WTC11 (cell line): ENCODE data around the gene BMP6. TPM values are rescaled to one million over a fixed set of nuclear protein-coding genes. Genes with fewer than 3 reads are reported as not detected.

Source experiments
- ATAC-seq: fragments of 200-7000 bp; cut with Tn5 transposase; 2 replicates; pipeline ENCODE4 v1.10.0; 2021; ENCODE audit warnings: mild to moderate bottlenecking, moderate library complexity
- CTCF ChIA-PET: fragments of 300-600 bp; sonication (Branson Sonifier 250); formaldehyde crosslinking; loops from one replicate; lab custom pipeline; 2021; ENCODE audit warnings: antibody characterized with exemption; lab: Charles Lee
- POLR2A ChIA-PET: fragments of 350-600 bp; sonication (Branson Sonifier 250); formaldehyde crosslinking; loops from one replicate; lab custom pipeline; 2021; ENCODE audit warnings: antibody characterized with exemption; lab: Charles Lee
- DNase-seq: peaks from one replicate; pipeline ENCODE4 v3.0.0; 2021; ENCODE audit warnings: low spot score
- H3K27ac Mint-ChIP-seq: 2 replicates; pipeline ENCODE4 v1.8.0; 2021; ENCODE audit warnings: mixed read lengths
- H3K27me3 Mint-ChIP-seq: 2 replicates; pipeline ENCODE4 v1.8.0; 2021; ENCODE audit warnings: low read depth, mild to moderate bottlenecking, moderate library complexity, mixed read lengths
- H3K36me3 Mint-ChIP-seq: 2 replicates; pipeline ENCODE4 v1.8.0; 2021; ENCODE audit warnings: mixed read lengths
- H3K4me1 Mint-ChIP-seq: 2 replicates; pipeline ENCODE4 v1.8.0; 2022; ENCODE audit warnings: mixed read lengths
- H3K4me3 Mint-ChIP-seq: 2 replicates; pipeline ENCODE4 v1.8.0; 2021; ENCODE audit warnings: mild to moderate bottlenecking, moderate library complexity, mixed read lengths
- H3K9me3 Mint-ChIP-seq: 2 replicates; pipeline ENCODE4 v1.8.0; 2021; ENCODE audit warnings: mixed read lengths
- CDX4 ChIP-seq: fragments of 250-450 bp; sonication (Bioruptor Pico); IDR thresholded peaks from 2 replicates; pipeline ENCODE4 v1.9.0; 2021; ENCODE audit warnings: moderate library complexity, mild to moderate bottlenecking, inconsistent platforms, borderline replicate concordance
- E2F1 ChIP-seq: sonication (generic); formaldehyde crosslinking; IDR thresholded peaks from 2 replicates; pipeline ENCODE4 v1.8.0; 2022; ENCODE audit warnings: mild to moderate bottlenecking, missing genetic modification reagents
- E2F5 ChIP-seq: sonication (generic); formaldehyde crosslinking; IDR thresholded peaks from 2 replicates; pipeline ENCODE4 v1.8.1; 2022; ENCODE audit warnings: mild to moderate bottlenecking, moderate library complexity, missing genetic modification reagents
- ELF4 ChIP-seq: sonication (generic); formaldehyde crosslinking; IDR thresholded peaks from 2 replicates; pipeline ENCODE4 v1.8.1; 2022; ENCODE audit warnings: low read depth, mild to moderate bottlenecking, moderate library complexity, missing genetic modification reagents
- EMX1 ChIP-seq: fragments of 250-450 bp; sonication (Bioruptor Pico); IDR thresholded peaks from 2 replicates; pipeline ENCODE4 v1.8.0; 2021; ENCODE audit warnings: mild to moderate bottlenecking
- FOXJ3 ChIP-seq: sonication (generic); formaldehyde crosslinking; IDR thresholded peaks from 2 replicates; pipeline ENCODE4 v1.9.0; 2021; ENCODE audit warnings: missing genetic modification reagents, mild to moderate bottlenecking, borderline replicate concordance
- IRF1 ChIP-seq: sonication (generic); formaldehyde crosslinking; IDR thresholded peaks from 2 replicates; pipeline ENCODE4 v1.8.0; 2023; ENCODE audit warnings: missing genetic modification reagents
- NFYB ChIP-seq: sonication (generic); formaldehyde crosslinking; conservative IDR thresholded peaks from 2 replicates; pipeline ENCODE4 v1.8.0; 2022; ENCODE audit warnings: low read depth, missing genetic modification reagents
- PREB ChIP-seq: sonication (generic); formaldehyde crosslinking; IDR thresholded peaks from 2 replicates; pipeline ENCODE4 v1.8.1; 2022; ENCODE audit warnings: mild to moderate bottlenecking, missing genetic modification reagents, moderate library complexity, borderline replicate concordance
- SMAD3 ChIP-seq: sonication (generic); formaldehyde crosslinking; IDR thresholded peaks from 2 replicates; pipeline ENCODE4 v1.8.0; 2022; ENCODE audit warnings: missing genetic modification reagents, mild to moderate bottlenecking, borderline replicate concordance
- SOX15 ChIP-seq: fragments of 250-450 bp; sonication (Bioruptor Pico); IDR thresholded peaks from 2 replicates; pipeline ENCODE4 v1.9.0; 2021; ENCODE audit warnings: mild to moderate bottlenecking
- STAT6 ChIP-seq: sonication (generic); formaldehyde crosslinking; conservative IDR thresholded peaks from 2 replicates; pipeline ENCODE4 v1.8.1; 2023; ENCODE audit warnings: mild to moderate bottlenecking, low read depth, missing genetic modification reagents, moderate library complexity
- ZNF121 ChIP-seq: sonication (generic); formaldehyde crosslinking; IDR thresholded peaks from 2 replicates; pipeline ENCODE4 v1.8.0; 2023; ENCODE audit warnings: missing genetic modification reagents
- ZNF281 ChIP-seq: sonication (generic); formaldehyde crosslinking; IDR thresholded peaks from 2 replicates; pipeline ENCODE4 v1.8.0; 2023; ENCODE audit warnings: mild to moderate bottlenecking, missing genetic modification reagents
- ZNF396 ChIP-seq: fragments of 250-450 bp; sonication (Bioruptor Pico); IDR thresholded peaks from 2 replicates; pipeline ENCODE4 v1.8.0; 2021; ENCODE audit warnings: mild to moderate bottlenecking, moderate library complexity, borderline replicate concordance
- total RNA-seq: library from RNA; stranded (reverse); gene quantifications from 3 replicates; pipeline ENCODE4 v1.2.3, GENCODE V29; 2021

BMP6 gene
- total RNA-seq, 1 experiment from 2014 or later: 1.0 TPM

- TF ChIP-seq E2F5 (CRISPR knock-in tag): no peak
- no peak for TF ChIP-seq FOXJ3 (CRISPR knock-in tag)
- no peak for TF ChIP-seq E2F1 (CRISPR knock-in tag)
- TF ChIP-seq SOX15: no peak
- TF ChIP-seq ZNF281 (CRISPR knock-in tag): no peak
- TF ChIP-seq ZNF396: no peak
- TF ChIP-seq, all 79 proteins: peak for 0
Measured at GRCh38 chr6:7812623-7813022, 86.7 kb downstream of the BMP6 start (continued).

- Mint-ChIP-seq H3K4me3 (no peak overlapping the region), H3K27me3 (no peaks in the 10 kb centered on the region), H3K9me3 (peaks cover 6% of the 10 kb centered on the region), H3K4me1 (no peaks in the 10 kb centered on the region), H3K36me3 (no peaks in the 10 kb centered on the region), H3K27ac (no peak overlapping the region)
- POLR2A ChIA-PET: no interaction called here
- CTCF ChIA-PET: interaction anchor here (0.6 to 1.9 kb wide), 5 partner anchors 10 to 668 kb away, joined by 3 to 9 read pairs (median 7); no protein-coding TSS in a partner anchor
- no peak for DNase-seq
- no peak for ATAC-seq
- TF ChIP-seq CDX4 (CRISPR knock-in tag): no peak
- no peak for TF ChIP-seq STAT6 (CRISPR knock-in tag)
- no peak for TF ChIP-seq EMX1 (CRISPR knock-in tag)
- TF ChIP-seq ELF4: no peak
- no peak for TF ChIP-seq NFYB (CRISPR knock-in tag)
- no peak for TF ChIP-seq IRF1
- TF ChIP-seq SMAD3 (CRISPR knock-in tag): no peak
- no peak for TF ChIP-seq PREB
- TF ChIP-seq ZNF121: no peak
- TF ChIP-seq ZNF396: no peak
Measured at GRCh38 chr6:7813193-7813592, 87.3 kb downstream of the BMP6 start.
